Loucy (cell line): ENCODE measurements around the gene RBPJL.

Source experiments
- EZH2phosphoT487 ChIP-seq: fragments of 200-600 bp; IDR thresholded peaks from 2 replicates; pipeline ENCODE4 v1.6.1; 2018; ENCODE audit warnings: antibody characterized with exemption, mild to moderate bottlenecking, moderate library complexity, borderline replicate concordance
- TF ChIP-seq, protein P1 (sequence below): fragments of 200-600 bp; sonication (generic); conservative IDR thresholded peaks from 2 replicates; pipeline ENCODE4 v1.5.1; 2014; ENCODE audit warnings: mild to moderate bottlenecking, antibody characterized with exemption, low read length

DNA sequence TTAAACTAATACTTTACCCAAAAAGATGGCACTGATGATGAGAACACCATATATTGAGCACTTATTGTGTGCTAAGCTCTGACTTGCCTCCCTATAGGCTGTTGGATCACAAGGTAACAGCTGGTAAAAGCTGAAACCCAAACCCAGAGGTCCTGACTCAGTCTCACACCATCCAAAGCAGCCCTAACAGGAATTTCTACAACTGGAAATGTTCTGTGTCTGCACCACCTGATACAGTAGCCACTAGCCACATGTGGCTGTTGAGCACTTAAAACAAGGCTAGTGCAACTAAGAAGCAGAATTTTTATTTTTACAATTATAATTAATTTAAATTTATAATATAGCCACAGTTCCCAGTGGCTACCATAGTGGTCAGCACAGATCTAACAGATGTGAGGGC, 17.1 kb downstream of the RBPJL start:
- TF ChIP-seq, protein P1, sequence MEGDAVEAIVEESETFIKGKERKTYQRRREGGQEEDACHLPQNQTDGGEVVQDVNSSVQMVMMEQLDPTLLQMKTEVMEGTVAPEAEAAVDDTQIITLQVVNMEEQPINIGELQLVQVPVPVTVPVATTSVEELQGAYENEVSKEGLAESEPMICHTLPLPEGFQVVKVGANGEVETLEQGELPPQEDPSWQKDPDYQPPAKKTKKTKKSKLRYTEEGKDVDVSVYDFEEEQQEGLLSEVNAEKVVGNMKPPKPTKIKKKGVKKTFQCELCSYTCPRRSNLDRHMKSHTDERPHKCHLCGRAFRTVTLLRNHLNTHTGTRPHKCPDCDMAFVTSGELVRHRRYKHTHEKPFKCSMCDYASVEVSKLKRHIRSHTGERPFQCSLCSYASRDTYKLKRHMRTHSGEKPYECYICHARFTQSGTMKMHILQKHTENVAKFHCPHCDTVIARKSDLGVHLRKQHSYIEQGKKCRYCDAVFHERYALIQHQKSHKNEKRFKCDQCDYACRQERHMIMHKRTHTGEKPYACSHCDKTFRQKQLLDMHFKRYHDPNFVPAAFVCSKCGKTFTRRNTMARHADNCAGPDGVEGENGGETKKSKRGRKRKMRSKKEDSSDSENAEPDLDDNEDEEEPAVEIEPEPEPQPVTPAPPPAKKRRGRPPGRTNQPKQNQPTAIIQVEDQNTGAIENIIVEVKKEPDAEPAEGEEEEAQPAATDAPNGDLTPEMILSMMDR: no peak
- TF ChIP-seq EZH2phosphoT487: no peak
